NK-92 (cell line): ENCODE data around the gene BAHD1.

Source experiments
- DNase-seq: peaks from one replicate; lab custom pipeline; 2025; ENCODE audit not compliant: unreplicated experiment; lab: John Stamatoyannopoulos, UW

The BAHD1 gene

GRCh38 chr15:40440743-40441564 lies at the start of gene BAHD1:
TSS of gene BAHD1 (plus strand) at chr15:40440953. CDS start at chr15:40458465, 17,512 bp downstream.
- peak; percentile 47 for DNase-seq

GRCh38 chr15:40392986-40393948 lies 47.5 kb upstream of the BAHD1 start:
- DNase-seq: no peak

- no peak for DNase-seq
Observed at GRCh38 chr15:40397688-40398412, 42.9 kb upstream of the BAHD1 start.

GRCh38 chr15:40398413-40398873 lies 42.3 kb upstream of the BAHD1 start:
- no peak for DNase-seq

- no peak for DNase-seq
Observed at GRCh38 chr15:40399370-40399769, 41.4 kb upstream of the BAHD1 start.

- DNase-seq: peak; percentile 14
Observed at GRCh38 chr15:40405501-40406381, 35.0 kb upstream of the BAHD1 start, which contains the start of gene IVD. TSS of gene IVD (plus strand) at chr15:40405795. CDS start at chr15:40405828, 33 bp downstream.

- no peak for DNase-seq
Observed at GRCh38 chr15:40407330-40407990, 33.3 kb upstream of the BAHD1 start.

- no peak for DNase-seq
Observed at GRCh38 chr15:40409366-40409765, 31.4 kb upstream of the BAHD1 start.

- no peak for DNase-seq
Observed at GRCh38 chr15:40410476-40410875, 30.3 kb upstream of the BAHD1 start.

- no peak for DNase-seq
Observed at GRCh38 chr15:40412095-40412759, 28.5 kb upstream of the BAHD1 start.

GRCh38 chr15:40413036-40413435 lies 27.7 kb upstream of the BAHD1 start:
- no peak for DNase-seq

GRCh38 chr15:40414816-40415215 lies 25.9 kb upstream of the BAHD1 start:
- DNase-seq: no peak

- DNase-seq: no peak
Observed at GRCh38 chr15:40415226-40415625, 25.5 kb upstream of the BAHD1 start.

- DNase-seq: no peak
Observed at GRCh38 chr15:40416056-40416455, 24.7 kb upstream of the BAHD1 start.

- no peak for DNase-seq
Observed at GRCh38 chr15:40418126-40418525, 22.6 kb upstream of the BAHD1 start.

- DNase-seq: no peak
Observed at GRCh38 chr15:40420071-40420713, 20.6 kb upstream of the BAHD1 start.

- no peak for DNase-seq
Observed at GRCh38 chr15:40420793-40421192, 20.0 kb upstream of the BAHD1 start.
